Stimulated activated naive CD8-positive, alpha-beta T cell treated with anti-CD3 and anti-CD28 coated beads, Interleukin-15, Interleukin-2, amounts not matched to agents 100 U/mL and 50 U/mL, for 24 hours (primary cell): ENCODE measurements around the gene NKAIN2.
"Not testable (repeated sequence)": the region's sequence is repeated elsewhere in the genome, so short reads cannot be mapped to it uniquely, and the experiment has no call there.

Experiments
- ATAC-seq: fragments of 150-1000 bp; cut with Tn5 transposase; one replicate; pipeline ENCODE4 v1.10.0; 2021
- DNase-seq: peaks from one replicate; pipeline ENCODE4 v3.0.0; 2021

The NKAIN2 gene

DNA sequence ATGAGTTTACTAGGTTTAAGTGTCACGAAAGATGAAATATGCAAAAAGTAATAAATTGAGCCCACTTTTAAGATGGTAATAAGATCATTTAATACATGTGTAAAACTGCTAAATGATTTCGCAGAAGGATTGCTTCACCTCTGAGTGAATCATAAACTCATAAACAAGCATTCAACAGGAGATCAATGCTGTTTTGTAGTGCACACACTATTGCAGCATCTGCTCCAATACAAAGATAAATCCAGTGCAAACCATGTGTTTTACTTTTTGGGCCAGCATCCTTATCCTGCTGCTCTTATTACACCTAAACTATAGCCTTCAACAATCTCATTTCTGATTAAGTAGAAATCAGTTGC is 400.1 kb downstream of the NKAIN2 start:
- ATAC-seq = no peak
- DNase-seq = no peak

DNA sequence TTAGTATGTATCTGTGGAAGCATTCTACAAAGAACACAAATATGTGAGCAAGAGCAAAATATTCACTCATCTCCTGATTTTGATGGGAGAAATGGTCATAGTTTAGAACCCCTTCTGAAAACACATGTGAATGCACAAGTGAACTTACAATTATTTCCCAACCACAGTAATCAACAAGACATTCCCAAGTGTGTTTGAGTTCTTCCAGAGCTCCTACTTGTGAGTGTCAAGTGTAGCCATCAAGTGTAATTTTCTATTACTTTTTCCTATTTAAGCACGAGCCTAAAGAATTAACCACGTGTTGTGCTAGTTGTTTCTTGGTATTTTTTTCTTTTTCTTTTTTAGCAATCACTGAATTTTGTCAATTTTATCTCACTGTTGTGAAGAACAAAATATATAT is 402.3 kb downstream of the NKAIN2 start:
- DNase-seq = no peak
- no peak for ATAC-seq

- DNase-seq = no peak
Measured at GRCh38 chr6:124223611-124224345, 420.1 kb downstream of the NKAIN2 start.

DNA sequence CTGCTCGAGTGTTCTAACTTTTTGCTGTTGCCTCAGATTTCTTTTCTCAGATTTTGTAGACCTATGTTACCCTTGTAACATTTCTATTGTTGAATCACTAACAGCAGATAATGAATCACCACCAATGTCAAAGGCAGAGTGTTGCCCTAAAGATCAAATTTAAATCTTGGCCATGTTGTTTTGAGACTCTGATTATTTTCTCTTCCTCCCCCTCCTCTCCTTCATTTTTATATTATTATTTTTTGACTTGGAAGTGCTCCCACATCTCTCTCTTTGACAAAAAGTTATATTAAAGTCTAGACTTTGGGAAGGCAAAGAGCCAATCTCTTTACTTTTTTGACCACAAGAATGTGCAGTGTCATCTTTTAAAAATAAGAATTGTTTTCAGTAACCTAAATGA is 422.7 kb downstream of the NKAIN2 start:
- no peak for ATAC-seq
- DNase-seq = no peak

More at GRCh38 chr6:124223611-124224345, 420.1 kb downstream of the NKAIN2 start:
- no peak for ATAC-seq

DNA sequence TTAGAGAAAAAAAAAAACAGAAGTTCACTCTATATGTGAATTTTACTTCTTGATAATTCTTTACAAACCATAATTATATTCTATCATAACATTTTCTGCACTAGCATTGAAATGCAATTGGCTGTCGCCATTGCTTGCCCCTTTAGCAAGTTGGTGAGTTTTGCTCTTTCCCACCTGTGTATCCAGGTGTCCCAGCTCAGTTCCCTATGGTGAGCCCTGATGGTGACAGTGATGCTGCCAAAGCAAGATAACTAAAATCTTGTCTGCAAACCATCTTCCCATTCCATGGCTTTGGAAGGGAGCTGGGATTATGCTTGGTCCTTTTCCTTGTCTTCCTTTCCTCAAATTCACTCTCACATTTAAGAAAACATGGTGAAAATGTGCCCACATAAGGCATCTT is 429.6 kb downstream of the NKAIN2 start:
- no peak for DNase-seq
- no peak for ATAC-seq

DNA sequence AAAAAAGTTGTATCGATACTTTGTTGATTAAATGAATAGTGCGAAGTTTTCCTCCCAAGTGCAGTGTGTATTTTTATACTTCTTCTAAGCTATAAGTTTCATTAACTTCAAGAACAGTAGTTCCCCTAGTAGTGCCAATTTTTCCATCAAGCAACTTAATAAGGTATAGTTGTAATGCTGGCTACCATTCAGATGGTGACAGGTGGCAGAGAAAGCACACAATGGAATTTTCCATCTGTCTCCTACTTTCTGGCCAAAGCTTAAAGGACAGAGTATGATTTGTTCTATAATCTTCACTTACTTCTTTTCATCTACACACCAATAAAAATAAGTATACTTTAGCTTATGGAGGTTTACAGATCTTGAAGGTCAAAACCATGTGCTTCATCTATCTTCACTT is 431.1 kb downstream of the NKAIN2 start:
- DNase-seq = no peak
- no peak for ATAC-seq

DNA sequence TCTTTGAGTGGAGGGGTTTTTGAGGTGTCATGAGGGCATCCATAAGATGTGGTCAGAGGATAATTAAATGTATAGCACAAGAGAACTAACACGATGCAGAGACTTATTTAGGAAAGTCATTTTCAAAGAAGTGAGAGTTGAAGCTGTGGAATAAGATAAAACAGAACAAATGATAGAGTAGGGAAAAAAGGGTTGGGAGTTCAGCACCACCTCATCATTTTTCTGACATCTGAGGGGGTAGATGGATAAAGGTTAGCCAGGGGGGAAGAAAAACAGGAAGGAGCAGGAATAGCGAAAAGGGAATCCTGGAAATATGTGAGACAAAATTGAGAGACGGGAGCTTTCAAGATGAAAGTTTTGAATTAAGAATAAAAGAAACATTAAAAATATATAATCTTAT is 434.2 kb downstream of the NKAIN2 start:
- ATAC-seq = no peak
- DNase-seq = no peak

DNA sequence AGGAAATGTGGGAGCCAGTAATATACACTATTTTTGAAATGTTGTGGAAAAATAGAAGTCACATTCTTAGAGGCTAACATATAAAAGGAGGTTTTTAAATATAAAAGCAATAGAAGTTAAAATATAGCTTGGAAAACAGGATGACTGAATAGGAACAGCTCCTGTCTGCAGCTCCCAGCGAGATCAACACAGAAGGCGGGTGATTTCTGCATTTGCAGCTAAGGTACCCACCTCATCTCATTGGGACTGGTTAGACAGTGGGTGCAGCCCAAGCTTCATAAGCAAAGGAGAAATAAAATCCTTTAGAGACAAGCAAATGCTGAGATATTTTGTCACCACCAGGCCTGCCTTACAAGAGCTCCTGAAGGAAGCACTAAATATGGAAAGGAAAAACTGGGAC is 434.7 kb downstream of the NKAIN2 start:
- not testable (repeated sequence) for ATAC-seq, DNase-seq

GRCh38 chr6:124254941-124255685 is 451.4 kb downstream of the NKAIN2 start:
- ATAC-seq (no peak), DNase-seq (no peak)

DNA sequence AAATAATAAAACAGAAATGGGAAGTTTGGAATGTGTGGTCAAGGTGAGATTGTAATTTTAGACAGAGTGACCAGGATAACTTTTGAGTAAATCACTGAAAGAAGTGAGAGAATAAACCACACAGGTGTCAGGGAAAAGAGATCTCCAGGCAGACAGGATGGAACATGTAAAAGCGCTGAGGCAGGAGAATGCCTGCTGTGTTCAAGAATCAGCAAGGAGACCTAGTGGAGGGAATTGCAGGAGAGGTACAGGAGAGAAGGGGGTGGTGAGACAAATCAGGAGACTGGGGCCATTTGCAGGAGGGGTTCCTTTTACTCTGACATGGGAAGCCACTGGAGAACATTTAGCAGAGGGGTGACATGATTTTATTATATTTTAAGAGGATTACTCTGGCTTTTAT is 456.7 kb downstream of the NKAIN2 start:
- ATAC-seq = no peak
- no peak for DNase-seq

- ATAC-seq (no peak), DNase-seq (no peak)
Measured at GRCh38 chr6:124269733-124270132, 466.1 kb downstream of the NKAIN2 start.

DNA sequence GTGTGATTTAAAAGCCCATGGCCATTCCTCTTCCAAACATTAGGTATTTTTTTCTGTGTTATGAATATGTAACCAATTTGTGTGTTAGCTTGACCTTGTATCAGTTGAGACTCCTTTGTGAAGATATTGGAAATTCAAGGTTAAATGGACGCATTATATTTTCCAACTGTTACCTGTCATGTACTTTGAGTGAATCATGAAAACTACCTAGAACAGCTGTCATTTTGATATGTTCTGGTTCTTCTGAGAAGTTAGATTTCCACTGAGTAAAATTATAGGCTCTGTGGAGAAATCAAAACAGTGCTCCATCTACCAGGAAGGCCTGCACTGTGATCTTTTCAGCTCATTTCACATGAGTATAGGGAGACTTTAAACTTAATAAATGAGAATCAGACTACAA is 470.0 kb downstream of the NKAIN2 start:
- DNase-seq (no peak), ATAC-seq (no peak)

- ATAC-seq = no peak
Measured at GRCh38 chr6:124282541-124282940, 478.9 kb downstream of the NKAIN2 start.

DNA sequence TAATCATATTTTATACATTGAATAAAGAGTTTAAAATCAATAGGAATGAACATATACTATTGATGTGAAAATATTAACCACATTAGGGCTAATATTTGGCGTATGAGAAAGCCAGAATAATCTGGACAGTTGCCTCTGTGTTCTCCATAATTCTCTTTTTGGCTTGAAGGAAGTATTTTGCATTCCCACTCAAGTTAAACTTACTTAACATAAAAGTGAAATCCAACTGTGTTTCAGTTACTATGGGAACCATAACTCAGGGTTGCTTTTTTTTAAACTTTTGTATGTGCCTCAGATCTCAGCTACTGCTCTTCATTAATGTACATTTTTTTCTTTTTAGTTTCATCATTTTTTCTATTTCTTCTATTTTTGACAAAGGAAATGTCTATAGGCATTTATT is 479.8 kb downstream of the NKAIN2 start:
- ATAC-seq = no peak

More at GRCh38 chr6:124282541-124282940, 478.9 kb downstream of the NKAIN2 start:
- no peak for DNase-seq

GRCh38 chr6:124285146-124285545 is 481.5 kb downstream of the NKAIN2 start:
- DNase-seq (no peak), ATAC-seq (no peak)

More for the DNA sequence above, 479.8 kb downstream of the NKAIN2 start:
- DNase-seq = no peak

- no peak for ATAC-seq
- no peak for DNase-seq
Measured at GRCh38 chr6:124294574-124295200, 491.0 kb downstream of the NKAIN2 start.

DNA sequence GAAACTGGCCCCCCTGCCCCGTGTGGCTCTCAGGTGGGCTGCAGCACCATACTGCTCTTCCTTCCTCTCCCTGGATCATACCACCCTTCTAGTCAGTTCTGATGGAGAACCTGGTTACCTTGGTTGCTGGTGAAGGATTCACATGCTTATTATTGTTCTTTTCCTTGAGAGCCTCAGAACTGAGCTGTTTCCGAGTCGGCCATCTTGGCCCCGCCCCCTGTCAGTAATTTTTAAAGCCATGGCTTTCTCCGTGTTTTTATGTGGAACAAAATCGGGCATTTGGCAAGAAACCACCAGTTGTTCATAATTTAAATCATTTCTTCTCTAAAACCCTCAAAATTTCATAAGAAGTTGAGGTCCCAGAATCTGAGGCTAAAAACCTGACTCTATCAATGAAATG is 493.8 kb downstream of the NKAIN2 start:
- ATAC-seq = no peak
- DNase-seq = no peak

- ATAC-seq (no peak), DNase-seq (no peak)
Measured at GRCh38 chr6:124298730-124299129, 495.1 kb downstream of the NKAIN2 start.

GRCh38 chr6:124300907-124301306 is 497.2 kb downstream of the NKAIN2 start:
- ATAC-seq, DNase-seq: not testable (repeated sequence)

DNA sequence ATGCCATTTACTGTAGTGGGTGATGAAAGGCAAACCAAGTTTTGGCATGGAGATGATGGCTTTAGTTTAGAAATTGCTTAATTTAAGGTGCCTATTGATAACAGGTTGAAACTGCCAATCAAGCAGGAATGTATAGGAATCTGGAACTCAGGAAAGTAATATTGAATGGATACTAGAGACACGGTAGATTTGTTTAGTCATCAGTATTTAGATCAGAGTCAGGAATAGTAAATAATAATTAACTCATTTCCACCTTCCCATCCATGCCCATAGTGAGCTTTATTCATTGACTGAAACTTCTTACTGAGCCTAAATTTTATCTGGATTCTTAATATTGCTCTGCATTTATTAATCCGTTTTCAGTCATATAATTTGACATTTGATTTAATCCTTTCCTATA is 500.3 kb downstream of the NKAIN2 start:
- no peak for ATAC-seq
- DNase-seq = no peak

DNA sequence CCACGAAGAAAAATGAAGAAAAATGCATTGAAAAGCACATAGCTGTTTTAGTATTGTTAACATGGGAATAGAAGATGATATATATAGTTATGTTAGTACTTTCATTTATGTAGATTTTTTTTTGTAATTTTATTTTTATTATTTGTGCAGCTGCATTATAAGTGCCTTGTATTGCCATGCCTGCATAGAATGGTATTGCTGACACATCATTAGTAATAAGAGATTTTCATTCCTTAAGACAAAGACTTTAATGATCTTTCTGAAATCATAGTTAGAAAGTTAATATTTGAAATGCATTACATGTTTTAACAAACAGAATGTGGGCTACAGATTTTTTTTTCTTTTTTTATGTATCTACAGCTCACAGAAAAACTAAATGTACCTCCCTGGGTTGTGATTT is 506.5 kb downstream of the NKAIN2 start:
- no peak for DNase-seq
- ATAC-seq = no peak

DNA sequence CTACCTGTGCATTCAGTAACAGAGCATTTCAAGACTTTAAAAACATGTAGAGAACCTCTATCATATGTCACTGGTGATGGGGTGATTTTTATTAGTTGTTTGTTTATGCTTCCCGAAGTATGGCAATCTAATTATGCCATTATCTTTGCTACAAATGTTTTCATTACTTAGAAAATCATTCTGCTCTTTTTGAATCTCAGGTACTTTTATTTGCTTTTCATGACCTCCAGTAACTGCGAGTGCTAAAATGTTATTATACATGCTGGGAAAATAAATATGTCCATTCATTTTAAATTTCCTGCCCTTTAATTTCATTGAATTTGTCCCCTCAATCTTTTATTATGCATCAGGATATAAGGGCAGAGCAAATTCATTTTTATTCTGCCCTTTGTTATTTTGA is 515.7 kb downstream of the NKAIN2 start:
- DNase-seq = no peak
- no peak for ATAC-seq

- DNase-seq = no peak
- ATAC-seq = no peak
Measured at GRCh38 chr6:124324237-124324636, 520.6 kb downstream of the NKAIN2 start.
